ENCODE results near the gene CLEC10A. TPM values are rescaled to one million over a fixed set of nuclear protein-coding genes. Genes with fewer than 3 reads are reported as not detected.
A peak's percentile ranks its signal among the peaks of the same experiment; 100 is the strongest.
"Not testable (repeated sequence)": the region's sequence is repeated elsewhere in the genome, so short reads cannot be mapped to it uniquely, and the experiment has no call there.

CLEC10A gene
- total and polyA plus RNA-seq, 7 donors, result 9.1 to 17.6 (median 15.3) TPM

DNA sequence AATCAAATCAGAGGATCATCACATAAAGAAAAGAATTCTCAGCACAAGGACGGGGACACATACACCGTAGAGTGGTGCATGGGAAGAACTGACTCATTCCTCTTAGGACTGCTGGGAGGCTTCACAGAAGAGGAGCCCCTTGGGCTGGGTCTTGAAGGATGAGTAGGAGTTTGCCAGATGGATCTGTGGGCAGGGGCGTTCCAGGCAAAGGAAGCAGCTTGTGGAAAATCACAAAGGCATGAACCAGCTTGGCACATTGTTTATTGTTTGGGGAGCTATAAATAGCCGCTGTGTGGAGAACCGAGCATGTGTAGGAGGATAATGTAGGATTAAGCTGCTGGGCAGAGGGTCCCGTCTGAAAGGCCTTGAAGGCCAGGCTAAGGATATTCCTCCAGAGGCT lies 31.1 kb downstream of the CLEC10A start:
- Histone ChIP-seq H3K27ac (no peak overlapping the region), H3K36me3 (no peaks in the 10 kb centered on the region), H3K27me3 (peaks cover 0 to 11% (median 5%) of the 10 kb centered on the region in 3 donors), H3K4me1 (peaks cover 0 to 18% (median 15%) of the 10 kb centered on the region in 4 donors), H3K9me3 (no peaks in the 10 kb centered on the region), H3K4me3 (no peak overlapping the region)
- no peak for TF ChIP-seq POLR2AphosphoS5 (IDR thresholded peaks at IDR 0.05)
- TF ChIP-seq, protein P1, sequence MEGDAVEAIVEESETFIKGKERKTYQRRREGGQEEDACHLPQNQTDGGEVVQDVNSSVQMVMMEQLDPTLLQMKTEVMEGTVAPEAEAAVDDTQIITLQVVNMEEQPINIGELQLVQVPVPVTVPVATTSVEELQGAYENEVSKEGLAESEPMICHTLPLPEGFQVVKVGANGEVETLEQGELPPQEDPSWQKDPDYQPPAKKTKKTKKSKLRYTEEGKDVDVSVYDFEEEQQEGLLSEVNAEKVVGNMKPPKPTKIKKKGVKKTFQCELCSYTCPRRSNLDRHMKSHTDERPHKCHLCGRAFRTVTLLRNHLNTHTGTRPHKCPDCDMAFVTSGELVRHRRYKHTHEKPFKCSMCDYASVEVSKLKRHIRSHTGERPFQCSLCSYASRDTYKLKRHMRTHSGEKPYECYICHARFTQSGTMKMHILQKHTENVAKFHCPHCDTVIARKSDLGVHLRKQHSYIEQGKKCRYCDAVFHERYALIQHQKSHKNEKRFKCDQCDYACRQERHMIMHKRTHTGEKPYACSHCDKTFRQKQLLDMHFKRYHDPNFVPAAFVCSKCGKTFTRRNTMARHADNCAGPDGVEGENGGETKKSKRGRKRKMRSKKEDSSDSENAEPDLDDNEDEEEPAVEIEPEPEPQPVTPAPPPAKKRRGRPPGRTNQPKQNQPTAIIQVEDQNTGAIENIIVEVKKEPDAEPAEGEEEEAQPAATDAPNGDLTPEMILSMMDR (IDR thresholded peaks at IDR 0.05), result no peak
- no peak for TF ChIP-seq POLR2A (IDR thresholded peaks at IDR 0.05)
- no peak for TF ChIP-seq EP300 (IDR thresholded peaks at IDR 0.05)
- WGBS, 2 donors, result 80 to 85% methylated on average over 6 of the region's 6 CpGs
- DNase-seq, result no peak
- intact Hi-C loops (cut with DNase I), result no loop called here

DNA sequence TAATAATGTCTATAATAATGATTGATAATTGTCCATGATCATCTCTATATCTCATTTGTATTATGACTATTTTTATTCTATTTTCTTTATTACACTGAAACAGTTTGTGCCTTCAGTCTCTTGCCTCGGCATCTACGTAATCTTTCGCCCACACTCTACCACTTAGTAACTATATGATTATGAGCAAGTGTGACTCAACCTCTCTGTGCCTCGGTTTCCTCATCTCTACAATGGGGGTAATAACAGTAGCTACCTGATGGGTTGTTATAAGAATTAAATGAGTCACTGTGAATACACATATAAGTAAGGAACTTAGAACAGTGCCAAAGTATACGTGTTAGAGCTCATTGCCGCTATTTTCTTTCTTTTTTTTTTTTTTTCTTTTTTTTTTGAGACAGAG lies 32.5 kb downstream of the CLEC10A start:
- intact Hi-C loops (cut with DNase I), result no loop called here
- Histone ChIP-seq H3K4me1 (peaks cover 0 to 32% (median 29%) of the 10 kb centered on the region in 4 donors), H3K36me3 (no peaks in the 10 kb centered on the region), H3K27ac (peak overlapping the region in 3 of 4 donors; percentile 77 to 82 (median 80)), H3K4me3 (peak overlapping the region in 3 of 4 donors; percentile 24 to 43 (median 43)), H3K27me3 (peaks cover 9 to 25% (median 19%) of the 10 kb centered on the region in 3 donors), H3K9me3 (no peaks in the 10 kb centered on the region)
- no peak for DNase-seq
- TF ChIP-seq POLR2AphosphoS5 (IDR thresholded peaks at IDR 0.05) (no peak), POLR2A (IDR thresholded peaks at IDR 0.05) (no peak), EP300 (IDR thresholded peaks at IDR 0.05) (no peak)
- TF ChIP-seq, protein P1 (IDR thresholded peaks at IDR 0.05), result no peak
- WGBS, 2 donors, result 38 to 73% methylated on average over 6 of the region's 6 CpGs

DNA sequence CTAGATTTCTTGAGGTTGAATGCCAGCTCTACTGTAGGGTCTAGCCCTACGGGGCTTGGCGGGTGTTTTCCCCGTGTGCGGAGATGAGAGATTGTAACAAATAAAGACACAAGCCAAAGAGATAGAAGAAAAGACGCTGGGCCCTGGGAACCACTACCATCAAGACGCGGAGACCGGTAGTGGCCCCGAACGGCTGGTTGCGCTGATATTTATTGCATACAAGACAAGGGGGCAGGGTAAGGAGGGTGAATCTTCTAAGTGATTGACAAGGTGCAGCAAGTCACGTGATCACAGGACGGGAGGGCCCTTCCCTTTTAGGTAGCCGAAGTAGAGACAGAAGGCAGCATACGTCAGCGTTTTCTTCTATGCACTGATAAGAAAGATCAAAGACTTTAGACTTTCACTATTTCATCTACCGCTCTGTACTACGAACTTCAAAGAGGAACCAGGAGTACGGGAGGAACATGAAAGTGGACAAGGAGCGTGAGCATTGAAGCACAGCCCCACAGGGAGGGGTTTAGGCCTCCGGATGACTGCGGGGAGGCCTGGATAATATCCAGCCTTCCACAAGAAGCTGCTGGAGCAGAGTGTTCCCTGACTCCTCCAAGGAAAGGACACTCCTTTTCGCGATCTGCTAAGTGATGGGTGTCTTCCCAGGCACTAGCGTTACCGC lies 33.2 kb downstream of the CLEC10A start:
- peaks cover 15 to 32% (median 26%) of the 10 kb centered on the region in 3 donors for H3K27me3 ChIP-seq
- TF ChIP-seq EP300 (IDR thresholded peaks at IDR 0.05), result peak in 1 of 4 donors; percentile 58
- peak; percentile 61 to 81 (median 73) for TF ChIP-seq POLR2AphosphoS5 (IDR thresholded peaks at IDR 0.05)
- DNase-seq, result peak; percentile 82
- intact Hi-C loops (cut with DNase I); H3K9me3 ChIP-seq; H3K36me3 ChIP-seq: not testable (repeated sequence)
- peak overlapping the region; percentile 46 to 82 (median 78) for H3K27ac ChIP-seq
- 8 to 11% methylated on average over 26 of the region's 26 CpGs for WGBS, 2 donors
- peak overlapping the region; percentile 12 to 43 (median 34) for H3K4me3 ChIP-seq
- peaks cover 0 to 39% (median 33%) of the 10 kb centered on the region in 4 donors for H3K4me1 ChIP-seq

DNA sequence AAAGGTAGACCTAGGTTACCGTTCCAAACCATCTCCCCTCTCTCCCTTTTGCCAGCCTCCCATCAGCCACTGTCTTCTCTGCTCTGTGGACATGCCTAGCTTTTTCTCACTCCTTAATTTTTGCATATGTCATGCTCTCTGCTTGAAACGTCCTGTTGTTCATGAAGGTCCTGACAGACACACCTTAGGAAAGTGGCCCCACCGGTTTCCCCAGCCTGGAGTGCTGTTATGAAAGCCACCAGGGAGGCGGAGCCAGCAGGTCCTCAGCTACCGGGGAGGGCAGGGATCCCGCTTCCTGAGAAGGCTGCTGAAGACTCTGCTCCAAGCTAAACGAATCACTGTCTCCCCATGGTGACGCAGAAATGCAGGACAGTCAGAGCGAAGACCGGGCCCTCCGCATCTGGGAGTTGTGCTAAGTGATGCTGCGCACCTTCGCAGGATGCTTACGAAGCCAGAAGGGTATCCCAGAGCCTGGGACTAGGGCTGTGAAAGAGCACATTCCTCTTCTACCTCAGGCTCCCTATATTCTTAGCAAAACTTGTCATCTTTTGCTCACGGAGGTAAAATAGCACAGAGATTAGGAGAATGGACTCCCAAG lies 33.8 kb downstream of the CLEC10A start:
- DNase-seq, result no peak
- H3K4me1 ChIP-seq, result peaks cover 0 to 39% (median 33%) of the 10 kb centered on the region in 4 donors

More for the DNA sequence above, 33.8 kb downstream of the CLEC10A start:
- Histone ChIP-seq H3K27me3 (peaks cover 15 to 36% (median 26%) of the 10 kb centered on the region in 3 donors), H3K4me3 (peak overlapping the region in 3 of 4 donors; percentile 24 to 43 (median 43)), H3K9me3 (no peaks in the 10 kb centered on the region), H3K36me3 (no peaks in the 10 kb centered on the region), H3K27ac (peak overlapping the region; percentile 46 to 82 (median 78))
- WGBS, 2 donors, result 3 to 10% methylated on average over 15 of the region's 15 CpGs
- TF ChIP-seq EP300 (IDR thresholded peaks at IDR 0.05) (no peak), POLR2AphosphoS5 (IDR thresholded peaks at IDR 0.05) (no peak), POLR2A (IDR thresholded peaks at IDR 0.05) (no peak)
- TF ChIP-seq, protein P1 (IDR thresholded peaks at IDR 0.05), result no peak
- intact Hi-C loops (cut with DNase I), result no loop called here

Data from sigmoid colon (tissue), 7 donors.